Peyer's patch (tissue), 4 donors: ENCODE data around the gene SLAMF8.

Experiments used
- POLR2A ChIP-seq, 2 donors: fragments of 450-650 bp; IDR thresholded peaks; one replicate each; pipeline ENCODE4 v1.5.1; 2017; ENCODE audit warnings: antibody characterized with exemption in 2 of 2, mild to moderate bottlenecking in 2 of 2, moderate library complexity in 2 of 2
- TF ChIP-seq, protein P1 (sequence below), 6 experiments: fragments of 450-650 bp in 4 of 6; fragments of 200-600 bp in 2 of 6; sonication (generic) in 1 of 6; IDR thresholded peaks; one replicate each; pipeline ENCODE4 v1.5.1; 2017 to 2019; ENCODE audit warnings: antibody characterized with exemption in 6 of 6, mild to moderate bottlenecking in 3 of 6, moderate library complexity in 1 of 6

DNA sequence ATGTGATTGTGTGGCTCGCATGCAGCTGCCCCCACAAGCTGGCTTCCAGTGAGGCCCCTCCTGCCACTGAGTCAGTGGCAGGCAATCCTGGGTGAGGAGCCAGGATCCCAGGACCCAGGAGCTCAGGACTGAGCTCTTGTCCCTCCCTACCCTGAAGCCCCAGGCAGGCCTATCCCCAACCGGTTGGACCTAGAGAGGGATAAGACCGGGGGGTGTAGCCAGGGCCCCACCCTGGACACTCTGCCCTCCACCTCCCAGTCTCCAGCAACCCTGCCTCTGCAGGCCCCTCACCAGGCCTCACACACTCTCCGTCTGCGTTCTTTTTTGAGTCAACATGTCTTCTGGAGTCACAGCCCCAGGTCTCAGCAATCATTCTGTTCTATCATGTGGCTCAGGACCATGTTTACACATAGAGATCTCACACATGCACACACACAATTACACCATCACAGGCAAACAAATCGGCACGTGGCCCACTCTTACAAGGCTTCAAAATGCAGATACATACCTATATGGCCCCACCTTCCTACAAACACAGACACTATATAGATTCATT, 33.2 kb downstream of the SLAMF8 start:
- TF ChIP-seq, protein P1, sequence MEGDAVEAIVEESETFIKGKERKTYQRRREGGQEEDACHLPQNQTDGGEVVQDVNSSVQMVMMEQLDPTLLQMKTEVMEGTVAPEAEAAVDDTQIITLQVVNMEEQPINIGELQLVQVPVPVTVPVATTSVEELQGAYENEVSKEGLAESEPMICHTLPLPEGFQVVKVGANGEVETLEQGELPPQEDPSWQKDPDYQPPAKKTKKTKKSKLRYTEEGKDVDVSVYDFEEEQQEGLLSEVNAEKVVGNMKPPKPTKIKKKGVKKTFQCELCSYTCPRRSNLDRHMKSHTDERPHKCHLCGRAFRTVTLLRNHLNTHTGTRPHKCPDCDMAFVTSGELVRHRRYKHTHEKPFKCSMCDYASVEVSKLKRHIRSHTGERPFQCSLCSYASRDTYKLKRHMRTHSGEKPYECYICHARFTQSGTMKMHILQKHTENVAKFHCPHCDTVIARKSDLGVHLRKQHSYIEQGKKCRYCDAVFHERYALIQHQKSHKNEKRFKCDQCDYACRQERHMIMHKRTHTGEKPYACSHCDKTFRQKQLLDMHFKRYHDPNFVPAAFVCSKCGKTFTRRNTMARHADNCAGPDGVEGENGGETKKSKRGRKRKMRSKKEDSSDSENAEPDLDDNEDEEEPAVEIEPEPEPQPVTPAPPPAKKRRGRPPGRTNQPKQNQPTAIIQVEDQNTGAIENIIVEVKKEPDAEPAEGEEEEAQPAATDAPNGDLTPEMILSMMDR (IDR thresholded peaks at IDR 0.05): no peak
- no peak for TF ChIP-seq POLR2A (IDR thresholded peaks at IDR 0.05)
